ENCODE measurements around the gene RUFY1.
"Not testable (repeated sequence)": the region's sequence is repeated elsewhere in the genome, so short reads cannot be mapped to it uniquely, and the experiment has no call there.

Gene RUFY1

GRCh38 chr5:179553006-179553405, 2.7 kb downstream of the RUFY1 start:
- H3K18ac ChIP-seq (ENCODE audit: low read length) = peak overlapping the region; percentile 45
- no peak for DNase-seq (ENCODE audit: low spot score)
- H3K4me1 ChIP-seq (ENCODE audit: control insufficient read depth in 2 of 2, insufficient read depth in 1 of 2, low read depth in 1 of 2, low read length in 2 of 2) = peaks cover 3 to 5% of the 10 kb centered on the region in 2 donors
- H3K36me3 ChIP-seq (replicated peaks in 1 of 2; ENCODE audit: control insufficient read depth in 2 of 2, insufficient read depth in 2 of 2, low read length in 2 of 2) = peaks cover 0 to 25% of the 10 kb centered on the region in 2 donors
- no peak overlapping the region for H3K23ac ChIP-seq (ENCODE audit: low read depth, low read length, poor library complexity)
- H2BK120ac ChIP-seq (ENCODE audit: low read depth, low read length) = no peak overlapping the region
- H3K79me1 ChIP-seq (ENCODE audit: low read depth, low read length) = peaks cover 2% of the 10 kb centered on the region
- H3K4me2 ChIP-seq (ENCODE audit: insufficient read depth, low read length, poor library complexity, severe bottlenecking) = no peak overlapping the region
- no peak overlapping the region for H3K14ac ChIP-seq (ENCODE audit: low read length)
- H4K91ac ChIP-seq (ENCODE audit: low read depth, low read length, poor library complexity) = no peak overlapping the region
- H2AFZ ChIP-seq (ENCODE audit: low read length) = no peak overlapping the region
- H3K9me3 ChIP-seq (replicated peaks in 1 of 2; ENCODE audit: control insufficient read depth in 2 of 2, insufficient read depth in 1 of 2, low read depth in 1 of 2, low read length in 2 of 2) = peaks cover 0 to 8% of the 10 kb centered on the region in 2 donors
- no peak overlapping the region for H3K27ac ChIP-seq (replicated peaks; ENCODE audit: low read length)
- no peaks in the 10 kb centered on the region for H3K27me3 ChIP-seq (ENCODE audit: control insufficient read depth in 3 of 3, insufficient read depth in 3 of 3, low read depth in 1 of 3, low read length in 3 of 3)
- no peak overlapping the region for H3K4ac ChIP-seq (ENCODE audit: low read length)
- H4K8ac ChIP-seq (ENCODE audit: low read depth, low read length) = no peak overlapping the region
- no peak overlapping the region for H2BK12ac ChIP-seq (ENCODE audit: low read length)
- H2BK5ac ChIP-seq (ENCODE audit: low read length) = no peak overlapping the region
- WGBS, 2 donors (ENCODE audit: extremely low coverage in 2 of 2, insufficient read length in 2 of 2, insufficient replicate concordance in 1 of 2) = no CpG with 5 or more reads among the region's 4 CpGs
- no peak overlapping the region for H3K4me3 ChIP-seq (ENCODE audit: low read length in 2 of 2)
- H2BK15ac ChIP-seq (ENCODE audit: low read length) = no peak overlapping the region
- no peak overlapping the region for H2AK5ac ChIP-seq (ENCODE audit: low read depth, low read length)
- no peak overlapping the region for H3K9ac ChIP-seq (ENCODE audit: low read depth, low read length, poor library complexity)

GRCh38 chr5:179553875-179554274, 3.5 kb downstream of the RUFY1 start:
- H2AK5ac ChIP-seq (ENCODE audit: low read depth, low read length) = no peak overlapping the region
- peaks cover 2% of the 10 kb centered on the region for H3K79me1 ChIP-seq (ENCODE audit: low read depth, low read length)
- peaks cover 3 to 5% of the 10 kb centered on the region in 2 donors for H3K4me1 ChIP-seq (ENCODE audit: control insufficient read depth in 2 of 2, insufficient read depth in 1 of 2, low read depth in 1 of 2, low read length in 2 of 2)
- H2BK5ac ChIP-seq (ENCODE audit: low read length) = no peak overlapping the region
- H4K91ac ChIP-seq (ENCODE audit: low read depth, low read length, poor library complexity) = no peak overlapping the region
- no peak overlapping the region for H3K27ac ChIP-seq (replicated peaks; ENCODE audit: low read length)
- no peak overlapping the region for H4K8ac ChIP-seq (ENCODE audit: low read depth, low read length)
- H3K4me3 ChIP-seq (ENCODE audit: low read length in 2 of 2) = no peak overlapping the region
- no peak overlapping the region for H3K4me2 ChIP-seq (ENCODE audit: insufficient read depth, low read length, poor library complexity, severe bottlenecking)
- no peak overlapping the region for H3K9ac ChIP-seq (ENCODE audit: low read depth, low read length, poor library complexity)
- no peak overlapping the region for H3K23ac ChIP-seq (ENCODE audit: low read depth, low read length, poor library complexity)
- no peaks in the 10 kb centered on the region for H3K27me3 ChIP-seq (ENCODE audit: control insufficient read depth in 3 of 3, insufficient read depth in 3 of 3, low read depth in 1 of 3, low read length in 3 of 3)
- no peak overlapping the region for H2BK15ac ChIP-seq (ENCODE audit: low read length)
- peaks cover 0 to 8% of the 10 kb centered on the region in 2 donors for H3K9me3 ChIP-seq (replicated peaks in 1 of 2; ENCODE audit: control insufficient read depth in 2 of 2, insufficient read depth in 1 of 2, low read depth in 1 of 2, low read length in 2 of 2)
- no peak overlapping the region for H3K4ac ChIP-seq (ENCODE audit: low read length)
- no peak overlapping the region for H2BK12ac ChIP-seq (ENCODE audit: low read length)
- H3K36me3 ChIP-seq (replicated peaks in 1 of 2; ENCODE audit: control insufficient read depth in 2 of 2, insufficient read depth in 2 of 2, low read length in 2 of 2) = peaks cover 0 to 25% of the 10 kb centered on the region in 2 donors
- no peak overlapping the region for H3K18ac ChIP-seq (ENCODE audit: low read length)
- no CpG with 5 or more reads among the region's 7 CpGs for WGBS, 2 donors (ENCODE audit: extremely low coverage in 2 of 2, insufficient read length in 2 of 2, insufficient replicate concordance in 1 of 2)
- no peak for DNase-seq (ENCODE audit: low spot score)
- H2BK120ac ChIP-seq (ENCODE audit: low read depth, low read length) = no peak overlapping the region
- no peak overlapping the region for H2AFZ ChIP-seq (ENCODE audit: low read length)
- H3K14ac ChIP-seq (ENCODE audit: low read length) = no peak overlapping the region

- Histone ChIP-seq H3K36me3 (replicated peaks in 1 of 2; ENCODE audit: control insufficient read depth in 2 of 2, insufficient read depth in 2 of 2, low read length in 2 of 2) (peaks cover 0 to 25% of the 10 kb centered on the region in 2 donors), H4K8ac (ENCODE audit: low read depth, low read length) (no peak overlapping the region), H3K9me3 (replicated peaks in 1 of 2; ENCODE audit: control insufficient read depth in 2 of 2, insufficient read depth in 1 of 2, low read depth in 1 of 2, low read length in 2 of 2) (no peaks in the 10 kb centered on the region), H3K27me3 (ENCODE audit: control insufficient read depth in 3 of 3, insufficient read depth in 3 of 3, low read depth in 1 of 3, low read length in 3 of 3) (no peaks in the 10 kb centered on the region), H3K27ac (replicated peaks; ENCODE audit: low read length) (no peak overlapping the region), H2BK12ac (ENCODE audit: low read length) (no peak overlapping the region), H2AFZ (ENCODE audit: low read length) (no peak overlapping the region), H3K9ac (ENCODE audit: low read depth, low read length, poor library complexity) (no peak overlapping the region), H3K18ac (ENCODE audit: low read length) (no peak overlapping the region), H3K4me2 (ENCODE audit: insufficient read depth, low read length, poor library complexity, severe bottlenecking) (no peak overlapping the region), H3K79me1 (ENCODE audit: low read depth, low read length) (peaks cover 5% of the 10 kb centered on the region), H3K23ac (ENCODE audit: low read depth, low read length, poor library complexity) (no peak overlapping the region), H3K4me3 (ENCODE audit: low read length in 2 of 2) (no peak overlapping the region), H2BK15ac (ENCODE audit: low read length) (no peak overlapping the region), H2AK5ac (ENCODE audit: low read depth, low read length) (no peak overlapping the region), H3K4me1 (ENCODE audit: control insufficient read depth in 2 of 2, insufficient read depth in 1 of 2, low read depth in 1 of 2, low read length in 2 of 2) (peaks cover 5 to 7% of the 10 kb centered on the region in 2 donors), H3K14ac (ENCODE audit: low read length) (no peak overlapping the region), H2BK5ac (ENCODE audit: low read length) (no peak overlapping the region), H2BK120ac (ENCODE audit: low read depth, low read length) (no peak overlapping the region), H4K91ac (ENCODE audit: low read depth, low read length, poor library complexity) (no peak overlapping the region), H3K4ac (ENCODE audit: low read length) (no peak overlapping the region)
- WGBS, 2 donors (ENCODE audit: extremely low coverage in 2 of 2, insufficient read length in 2 of 2, insufficient replicate concordance in 1 of 2) = no CpG with 5 or more reads among the region's 6 CpGs
- DNase-seq (ENCODE audit: low spot score) = no peak
Observed at GRCh38 chr5:179554981-179555380, 4.6 kb downstream of the RUFY1 start.

GRCh38 chr5:179558261-179558799, 8.0 kb downstream of the RUFY1 start:
- H3K14ac ChIP-seq (ENCODE audit: low read length); H3K4ac ChIP-seq (ENCODE audit: low read length); H2AFZ ChIP-seq (ENCODE audit: low read length); H2BK5ac ChIP-seq (ENCODE audit: low read length); H4K8ac ChIP-seq (ENCODE audit: low read depth, low read length); H3K23ac ChIP-seq (ENCODE audit: low read depth, low read length, poor library complexity); H2BK15ac ChIP-seq (ENCODE audit: low read length); H3K9ac ChIP-seq (ENCODE audit: low read depth, low read length, poor library complexity); H3K4me1 ChIP-seq (ENCODE audit: control insufficient read depth in 2 of 2, insufficient read depth in 1 of 2, low read depth in 1 of 2, low read length in 2 of 2); H4K91ac ChIP-seq (ENCODE audit: low read depth, low read length, poor library complexity); H3K27ac ChIP-seq (replicated peaks; ENCODE audit: low read length); H2BK12ac ChIP-seq (ENCODE audit: low read length); H2BK120ac ChIP-seq (ENCODE audit: low read depth, low read length); H3K4me2 ChIP-seq (ENCODE audit: insufficient read depth, low read length, poor library complexity, severe bottlenecking); H3K27me3 ChIP-seq (ENCODE audit: control insufficient read depth in 3 of 3, insufficient read depth in 3 of 3, low read depth in 1 of 3, low read length in 3 of 3); DNase-seq (ENCODE audit: low spot score); H3K79me1 ChIP-seq (ENCODE audit: low read depth, low read length); H2AK5ac ChIP-seq (ENCODE audit: low read depth, low read length); H3K9me3 ChIP-seq (replicated peaks in 1 of 2; ENCODE audit: control insufficient read depth in 2 of 2, insufficient read depth in 1 of 2, low read depth in 1 of 2, low read length in 2 of 2); H3K18ac ChIP-seq (ENCODE audit: low read length): not testable (repeated sequence)
- Histone ChIP-seq H3K4me3 (ENCODE audit: low read length in 2 of 2) (peak overlapping the region in 1 of 2 donors; percentile 94), H3K36me3 (replicated peaks in 1 of 2; ENCODE audit: control insufficient read depth in 2 of 2, insufficient read depth in 2 of 2, low read length in 2 of 2) (peaks cover 12 to 41% of the 10 kb centered on the region in 2 donors)
- no CpG with 5 or more reads among the region's 15 CpGs for WGBS, 2 donors (ENCODE audit: extremely low coverage in 2 of 2, insufficient read length in 2 of 2, insufficient replicate concordance in 1 of 2)

Measured in neuronal stem cell (in vitro differentiated cells).